HepG2 (cell line): Measurements from ENCODE around the gene GDNF. TPM values are rescaled to one million over a fixed set of nuclear protein-coding genes. Genes with fewer than 3 reads are reported as not detected.

Experiments
- ATAC-seq: fragments of 200-7000 bp; cut with Tn5 transposase; 3 replicates; pipeline ENCODE4 v1.9.1; 2020; ENCODE audit warnings: mild to moderate bottlenecking, moderate library complexity
- BruUV-seq: library from RNA; stranded (reverse); fragments of 400-500 nt; replicated peaks from 2 replicates; lab custom pipeline; 2021; lab: Mats Ljungman, UMichigan
- CTCF ChIA-PET: fragments of 300-600 bp; formaldehyde crosslinking; extraction: SDS; loops from one replicate; lab custom pipeline; 2021; ENCODE audit warnings: low total read pairs, inconsistent platforms, low intra/inter-chr PET ratio; lab: Yijun Ruan, JAX
- POLR2A ChIA-PET: fragments of 350-600 bp; sonication (Branson Sonifier 250); formaldehyde crosslinking; loops from one replicate; lab custom pipeline; 2020; ENCODE audit warnings: antibody characterized with exemption, inconsistent platforms; lab: Yijun Ruan, JAX
- DNase-seq: peaks from one replicate; pipeline ENCODE4 v3.0.0-alpha.2; 2015; ENCODE audit warnings: low spot score
- FAIRE-seq: peaks from 3 replicates; lab custom pipeline; 2011; peaks lifted over from hg19 to GRCh38; lab: Jason Lieb, UNC
- H2AFZ ChIP-seq: one replicate; pipeline ENCODE4 v1.6.1; 2011; ENCODE audit warnings: low read length, inconsistent platforms
- H3K27ac ChIP-seq: fragments of 300-600 bp; 3 replicates; pipeline ENCODE4 v1.8.0; 2011; ENCODE audit warnings: mixed run types, mild to moderate bottlenecking, mixed read lengths, low read length, inconsistent platforms; ENCODE audit not compliant: insufficient read depth; ENCODE audit errors: extremely low read length
- H3K27me3 ChIP-seq, 2 experiments: fragments of 200-600 bp in 1 of 2; 2 replicates in 1 of 2; 3 replicates in 1 of 2; pipeline versions ENCODE4 v1.6.0 to v1.8.0; 2011; ENCODE audit warnings: low read length in 2 of 2, mild to moderate bottlenecking in 2 of 2, moderate library complexity in 2 of 2, inconsistent platforms in 1 of 2; ENCODE audit not compliant: insufficient read depth in 2 of 2, control insufficient read depth in 1 of 2
- H3K36me3 ChIP-seq, 2 experiments: fragments of 200-600 bp in 1 of 2; replicated peaks in 1 of 2; 2 replicates in 1 of 2; 3 replicates in 1 of 2; pipeline versions ENCODE4 v1.5.1 to v1.8.0; 2011; ENCODE audit warnings: low read length in 2 of 2, inconsistent platforms in 1 of 2; ENCODE audit not compliant: insufficient read depth in 2 of 2, control insufficient read depth in 1 of 2
- H3K4me1 ChIP-seq: 2 replicates; pipeline ENCODE4 v1.5.1; 2012; ENCODE audit warnings: low read length, inconsistent platforms; ENCODE audit not compliant: insufficient read depth
- H3K4me2 ChIP-seq: 2 replicates; pipeline ENCODE4 v1.6.0; 2011; ENCODE audit warnings: low read depth, low read length, inconsistent platforms
- H3K4me3 ChIP-seq, 3 experiments: fragments of 200-600 bp in 1 of 3; sonication (generic), shearing (Covaris generic) in 1 of 3; replicated peaks in 1 of 3; 2 replicates each; pipeline ENCODE4 v1.5.1; 2011 to 2016; ENCODE audit warnings: low read length in 3 of 3, inconsistent platforms in 2 of 3, low read depth in 2 of 3, mild to moderate bottlenecking in 2 of 3, control low read depth in 1 of 3, mixed read lengths in 1 of 3; ENCODE audit not compliant: insufficient read depth in 1 of 3
- H3K79me2 ChIP-seq: one replicate; pipeline ENCODE4 v1.6.1; 2011; ENCODE audit warnings: low read length, inconsistent platforms; ENCODE audit not compliant: insufficient read depth
- H3K9ac ChIP-seq: 2 replicates; pipeline ENCODE4 v1.6.0; 2011; ENCODE audit warnings: mild to moderate bottlenecking, low read depth, low read length, inconsistent platforms; ENCODE audit not compliant: insufficient read depth
- H3K9me3 ChIP-seq: 2 replicates; pipeline ENCODE4 v1.5.1; 2012; ENCODE audit warnings: mild to moderate bottlenecking, low read length
- H4K20me1 ChIP-seq: 2 replicates; pipeline ENCODE4 v1.6.0; 2011; ENCODE audit warnings: inconsistent platforms, mild to moderate bottlenecking, low read length, moderate library complexity; ENCODE audit not compliant: insufficient read depth
- MEIS2 ChIP-seq: sonication (generic); formaldehyde crosslinking; IDR thresholded peaks from 2 replicates; pipeline ENCODE4 v1.9.0; 2021; ENCODE audit warnings: mild to moderate bottlenecking, missing genetic modification reagents
- RARG ChIP-seq: sonication (generic); formaldehyde crosslinking; IDR thresholded peaks from 2 replicates; pipeline ENCODE4 v1.4.0; 2020; ENCODE audit warnings: low read depth, mild to moderate bottlenecking, missing genetic modification reagents
- ZFYVE20 ChIP-seq: sonication (generic); formaldehyde crosslinking; IDR thresholded peaks from 2 replicates; pipeline ENCODE4 v1.8.0; 2023; ENCODE audit warnings: low read depth, mild to moderate bottlenecking, moderate library complexity, missing genetic modification reagents, borderline replicate concordance
- WGBS: methylation state at CpG from one replicate; pipeline ENCODE4 v1.1.6; 2017; ENCODE audit warnings: low lambda C conversion rate; 5-methylcytosine and 5-hydroxymethylcytosine counted together
- in situ Hi-C: cut with HindIII; loops from 2 replicates; pipeline ENCODE4 v1.10.0; 2017; ENCODE audit warnings: low pct_unique_long_range_greater_than_20kb; ENCODE audit not compliant: extremely low pct_ligation_motif_present
- intact Hi-C: fragments of 100-400 bp; cut with micrococcal nuclease; formaldehyde crosslinking; loops from one replicate; pipeline ENCODE4 v1.10.0; 2022; ENCODE audit not compliant: unreplicated experiment
- polyA plus RNA-seq, 8 experiments: library from polyadenylated mRNA; depleted of rRNA in 3 of 8; stranded (reverse) in 7 of 8; unstranded in 1 of 8; fragments of >200 nt; fragmentation: Illumina TruSeq in 4 of 8; extraction: Trizol in 4 of 8; gene quantifications; 2 replicates each; pipeline versions ENCODE4 v1.2.1 to v1.2.3, GENCODE V29; 2011 to 2016; ENCODE audit warnings: low read depth in 4 of 8, missing spikeins in 1 of 8, mixed read lengths in 1 of 8; ENCODE audit not compliant: insufficient read depth in 1 of 8
- total RNA-seq, 5 experiments: library from RNA; depleted of rRNA; stranded (reverse); fragments of >200 nt; fragmentation: Illumina TruSeq; extraction: Trizol; gene quantifications; 2 replicates each; pipeline ENCODE4 v1.2.3, GENCODE V29; 2016; ENCODE audit warnings: low read depth in 1 of 5
- TF ChIP-seq, protein P1 (sequence below): IDR thresholded peaks from 2 replicates; pipeline ENCODE4 v1.6.1; 2016; ENCODE audit warnings: control low read depth

GDNF gene
- total and polyA plus RNA-seq, 2 of the 13 experiments (the other 11 are each of a cell fraction or from before 2014, with no cell fraction given): 0.24 to 0.46 TPM

DNA sequence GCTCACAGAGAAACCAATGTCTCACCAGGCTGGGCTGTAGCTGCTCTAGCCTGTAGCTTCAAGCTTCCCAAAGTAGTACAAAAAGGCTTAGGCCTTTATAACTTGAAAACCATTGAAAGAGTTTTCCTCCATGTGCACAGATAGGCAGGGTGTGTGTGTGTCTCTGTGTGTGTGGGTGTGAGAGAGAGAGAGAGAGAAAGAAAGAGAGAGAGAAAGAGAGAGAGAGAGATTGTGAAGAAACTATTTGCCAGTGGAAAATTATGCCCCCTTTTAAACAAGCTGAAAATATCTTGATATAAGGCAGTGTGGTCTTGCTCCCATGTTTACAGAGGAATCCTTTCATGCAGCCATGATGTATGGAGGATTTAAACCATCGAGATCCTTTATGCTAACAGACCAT is 17.9 kb upstream of the GDNF start:
- in situ Hi-C loops (no loop called here), intact Hi-C loops (no loop called here)
- DNase-seq: no peak
- no peak overlapping the region for H3K27ac ChIP-seq
- no peaks in the 10 kb centered on the region for H3K79me2 ChIP-seq
- no peaks in the 10 kb centered on the region for H4K20me1 ChIP-seq
- no peak overlapping the region for H3K4me2 ChIP-seq
- ChIA-PET CTCF (no interaction called here), POLR2A (interaction anchor here (0.6 kb wide), 1 partner anchor 10 kb away, joined by 3 read pairs; no protein-coding TSS in a partner anchor)
- H3K4me1 ChIP-seq: no peaks in the 10 kb centered on the region
- no TSS peak for BruUV-seq
- H3K27me3 ChIP-seq: peaks cover 0 to 6% of the 10 kb centered on the region in 2 experiments; a peak in 1 of 5 replicates
- no peaks in the 10 kb centered on the region for H3K9me3 ChIP-seq
- WGBS: 0% methylated on average over 1 of the region's 1 CpG
- no peaks in the 10 kb centered on the region for H3K36me3 ChIP-seq
- H3K9ac ChIP-seq: no peak overlapping the region
- no peak overlapping the region for H2AFZ ChIP-seq
- no peak for ATAC-seq
- no peak for TF ChIP-seq MEIS2
- H3K4me3 ChIP-seq: no peak overlapping the region
- no peak for FAIRE-seq

DNA sequence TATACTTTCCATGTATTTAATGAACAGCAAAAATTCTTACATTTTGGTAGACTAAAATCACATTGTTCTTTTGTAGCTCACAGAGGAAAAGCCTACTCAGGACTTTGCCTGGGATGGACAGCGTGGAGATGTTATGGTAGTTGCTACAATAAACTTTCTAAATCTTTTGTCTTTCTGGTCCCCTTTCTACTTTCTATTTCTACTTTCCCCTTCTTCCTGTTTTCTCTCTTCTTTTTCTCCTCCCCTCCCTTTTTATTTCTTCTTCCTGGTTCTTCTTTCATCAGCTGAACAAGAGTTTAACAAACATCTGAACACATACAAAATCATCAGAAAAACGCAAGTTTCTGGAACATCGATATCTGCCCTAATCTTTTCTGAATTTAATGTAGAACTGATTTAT is 15.6 kb upstream of the GDNF start:
- no TSS peak for BruUV-seq
- POLR2A ChIA-PET: no interaction called here

More for the DNA sequence above, 15.6 kb upstream of the GDNF start:
- no peak for DNase-seq
- FAIRE-seq: no peak
- H3K27me3 ChIP-seq: peaks cover 0 to 9% of the 10 kb centered on the region in 2 experiments; a peak in 1 of 5 replicates
- ATAC-seq: no peak
- in situ Hi-C loops: no loop called here
- no peak overlapping the region for H3K4me2 ChIP-seq
- no peaks in the 10 kb centered on the region for H3K36me3 ChIP-seq
- H3K4me3 ChIP-seq: no peak overlapping the region
- H3K79me2 ChIP-seq: no peaks in the 10 kb centered on the region
- CTCF ChIA-PET: no interaction called here
- WGBS: 5% methylated on average over 3 of the region's 3 CpGs
- intact Hi-C loops: no loop called here
- H3K9me3 ChIP-seq: no peaks in the 10 kb centered on the region
- no peak overlapping the region for H3K27ac ChIP-seq
- H3K4me1 ChIP-seq: no peaks in the 10 kb centered on the region
- H2AFZ ChIP-seq: no peak overlapping the region
- no peaks in the 10 kb centered on the region for H4K20me1 ChIP-seq
- TF ChIP-seq ZFYVE20 (CRISPR knock-in tag) (no peak), RARG (no peak)
- TF ChIP-seq, protein P1, sequence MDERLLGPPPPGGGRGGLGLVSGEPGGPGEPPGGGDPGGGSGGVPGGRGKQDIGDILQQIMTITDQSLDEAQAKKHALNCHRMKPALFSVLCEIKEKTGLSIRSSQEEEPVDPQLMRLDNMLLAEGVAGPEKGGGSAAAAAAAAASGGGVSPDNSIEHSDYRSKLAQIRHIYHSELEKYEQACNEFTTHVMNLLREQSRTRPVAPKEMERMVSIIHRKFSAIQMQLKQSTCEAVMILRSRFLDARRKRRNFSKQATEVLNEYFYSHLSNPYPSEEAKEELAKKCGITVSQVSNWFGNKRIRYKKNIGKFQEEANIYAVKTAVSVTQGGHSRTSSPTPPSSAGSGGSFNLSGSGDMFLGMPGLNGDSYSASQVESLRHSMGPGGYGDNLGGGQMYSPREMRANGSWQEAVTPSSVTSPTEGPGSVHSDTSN: no peak
- H3K9ac ChIP-seq: no peak overlapping the region
